HG02798 (cell line): Measurements from ENCODE around the gene SLC8A3.

Source experiments
- ATAC-seq: cut with Tn5 transposase; IDR thresholded peaks from one replicate; pipeline ENCODE4 v1.9.1; 2021; ENCODE audit warnings: mild to moderate bottlenecking; ENCODE audit not compliant: unreplicated experiment, poor library complexity

Gene SLC8A3

GRCh38 chr14:70077005-70077404, 111.7 kb downstream of the SLC8A3 start:
- ATAC-seq = no peak

GRCh38 chr14:70073924-70074566, 114.7 kb downstream of the SLC8A3 start:
- no peak for ATAC-seq

GRCh38 chr14:70069186-70069585, 119.6 kb downstream of the SLC8A3 start:
- no peak for ATAC-seq

- no peak for ATAC-seq
These were observed 120.9 kb downstream of the SLC8A3 start for GRCh38 chr14:70067810-70068209.

- ATAC-seq = no peak
These were observed 124.5 kb downstream of the SLC8A3 start for GRCh38 chr14:70064136-70064865.

GRCh38 chr14:70061108-70061507, 127.6 kb downstream of the SLC8A3 start:
- no peak for ATAC-seq

- ATAC-seq = no peak
These were observed 129.2 kb downstream of the SLC8A3 start for GRCh38 chr14:70059545-70059944.

GRCh38 chr14:70057519-70058136, 131.1 kb downstream of the SLC8A3 start:
- no peak for ATAC-seq

- no peak for ATAC-seq
These were observed 135.8 kb downstream of the SLC8A3 start for GRCh38 chr14:70052990-70053389.

GRCh38 chr14:70050136-70050535, 138.6 kb downstream of the SLC8A3 start:
- no peak for ATAC-seq

GRCh38 chr14:70049605-70050004, 139.1 kb downstream of the SLC8A3 start:
- no peak for ATAC-seq

GRCh38 chr14:70048313-70048654, 140.5 kb downstream of the SLC8A3 start:
- no peak for ATAC-seq

GRCh38 chr14:70047598-70048312, 141.0 kb downstream of the SLC8A3 start:
- no peak for ATAC-seq

GRCh38 chr14:70045844-70046535, 142.8 kb downstream of the SLC8A3 start:
- ATAC-seq = no peak

- ATAC-seq = no peak
These were observed 143.4 kb downstream of the SLC8A3 start for GRCh38 chr14:70045310-70045709.

- ATAC-seq = no peak
These were observed 145.8 kb downstream of the SLC8A3 start for GRCh38 chr14:70043001-70043400.

GRCh38 chr14:70036665-70037064, 152.1 kb downstream of the SLC8A3 start:
- no peak for ATAC-seq

GRCh38 chr14:70034257-70034656, 154.5 kb downstream of the SLC8A3 start:
- ATAC-seq = no peak

GRCh38 chr14:70033561-70033960, 155.2 kb downstream of the SLC8A3 start:
- no peak for ATAC-seq

- no peak for ATAC-seq
These were observed 155.6 kb downstream of the SLC8A3 start for GRCh38 chr14:70033116-70033515.
